ENCODE measurements around the gene VPS52.

The VPS52 gene

GRCh38 chr6:33207552-33208090 is 64.1 kb downstream of the VPS52 start:
- no peak for DNase-seq

- DNase-seq, result no peak
Measured at GRCh38 chr6:33206864-33207551, 64.7 kb downstream of the VPS52 start.

GRCh38 chr6:33206027-33206863 is 65.4 kb downstream of the VPS52 start:
- DNase-seq, result no peak

GRCh38 chr6:33205191-33206026 is 66.3 kb downstream of the VPS52 start:
- DNase-seq, result peak; percentile 81

GRCh38 chr6:33204415-33205190 is 67.1 kb downstream of the VPS52 start, which contains the start of gene HSD17B8:
Gene HSD17B8 (plus strand): TSS chr6:33204655. CDS start chr6:33204669, 14 bp downstream.
- peak; percentile 96 for DNase-seq

- no peak for DNase-seq
Measured at GRCh38 chr6:33204165-33204414, 67.6 kb downstream of the VPS52 start.

GRCh38 chr6:33203443-33204164 is 68.1 kb downstream of the VPS52 start:
- DNase-seq, result no peak

GRCh38 chr6:33202799-33203198 is 68.9 kb downstream of the VPS52 start:
- no peak for DNase-seq

- DNase-seq, result no peak
Measured at GRCh38 chr6:33201935-33202334, 69.7 kb downstream of the VPS52 start.

GRCh38 chr6:33201147-33201545 is 70.5 kb downstream of the VPS52 start:
- no peak for DNase-seq
